NCI-H2227 treated with DMSO at 0.1 percent for 48 hours (cell line): ENCODE results near the gene ACIN1.
"Not testable (repeated sequence)": the region's sequence is repeated elsewhere in the genome, so short reads cannot be mapped to it uniquely, and the experiment has no call there.

Source experiments
- DNase-seq: peaks from one replicate; lab custom pipeline; 2025; lab: John Stamatoyannopoulos, UW

Gene ACIN1

DNA sequence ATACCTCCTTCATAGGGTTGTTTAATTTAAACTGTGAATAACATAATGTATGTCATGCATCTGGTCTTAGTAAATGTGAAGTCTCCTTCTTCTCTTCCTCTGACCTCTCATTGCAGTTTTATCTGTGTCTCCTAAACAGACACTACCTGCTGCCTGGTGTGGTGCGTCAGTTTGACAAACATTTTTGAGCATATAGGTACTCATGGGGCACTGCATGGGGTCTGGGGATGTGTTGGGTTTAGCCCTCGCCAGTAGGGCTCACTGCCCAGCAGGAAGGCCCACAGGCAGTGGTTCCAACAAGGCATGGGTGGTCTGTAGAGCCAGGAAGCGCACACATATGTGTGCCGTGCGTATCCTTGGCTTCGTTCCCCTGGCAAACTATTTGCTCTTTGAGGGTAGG is 27.1 kb upstream of the ACIN1 start:
- DNase-seq, result no peak

DNA sequence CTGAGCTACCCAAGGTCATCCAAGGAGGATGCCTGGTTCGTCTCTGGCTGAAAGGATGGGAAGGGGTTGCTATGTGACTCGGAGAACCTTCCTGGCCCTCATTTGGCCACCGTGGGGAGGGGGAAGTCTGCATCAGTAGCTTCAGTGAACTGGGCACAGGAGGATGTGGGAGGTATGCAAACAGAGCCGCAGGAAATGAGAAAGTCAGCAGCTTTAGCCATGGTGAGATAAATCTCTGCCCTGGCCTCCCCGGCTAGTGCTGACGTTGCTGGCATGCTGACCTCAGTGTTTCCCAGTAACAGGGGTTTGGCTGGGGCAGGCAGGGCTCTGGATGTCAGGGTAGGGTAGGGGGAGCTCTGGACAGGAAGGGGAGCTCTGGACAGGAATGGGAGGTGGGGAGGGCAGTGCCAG is 26.4 kb upstream of the ACIN1 start:
- no peak for DNase-seq

DNA sequence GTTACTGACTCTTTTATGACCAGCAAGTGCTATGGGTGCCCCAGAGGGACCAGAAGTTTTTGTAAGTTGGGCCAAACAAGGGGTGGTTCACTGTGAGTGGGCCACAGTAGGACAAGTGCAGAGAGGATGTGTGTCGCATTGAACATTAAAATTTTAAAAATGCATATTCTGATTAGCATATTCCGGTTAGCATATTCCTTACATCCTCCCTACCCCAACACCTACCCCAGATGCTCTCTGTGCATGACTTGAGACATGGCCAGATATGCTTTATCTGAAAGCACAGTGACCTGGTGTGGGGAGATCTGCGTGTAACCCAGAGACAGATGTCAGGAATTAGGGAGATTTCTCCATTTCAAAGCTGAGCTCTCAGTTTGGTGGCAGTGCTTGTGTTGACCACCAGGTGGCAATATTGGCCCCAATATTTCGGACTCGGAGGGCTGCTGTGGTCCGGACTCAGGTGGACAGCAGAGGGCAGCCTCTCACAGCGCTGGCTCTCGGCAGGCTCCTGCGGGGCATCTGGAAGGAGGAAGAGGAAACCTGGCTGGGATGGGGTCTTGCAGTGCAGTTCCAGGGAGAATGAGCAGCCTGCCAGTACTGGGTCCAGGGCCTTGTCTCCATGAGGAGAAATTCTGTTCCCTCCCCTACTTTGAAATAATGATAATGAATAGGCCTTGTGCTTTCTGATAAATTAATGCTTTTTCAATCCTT is 25.8 kb upstream of the ACIN1 start:
- peak; percentile 83 for DNase-seq

DNA sequence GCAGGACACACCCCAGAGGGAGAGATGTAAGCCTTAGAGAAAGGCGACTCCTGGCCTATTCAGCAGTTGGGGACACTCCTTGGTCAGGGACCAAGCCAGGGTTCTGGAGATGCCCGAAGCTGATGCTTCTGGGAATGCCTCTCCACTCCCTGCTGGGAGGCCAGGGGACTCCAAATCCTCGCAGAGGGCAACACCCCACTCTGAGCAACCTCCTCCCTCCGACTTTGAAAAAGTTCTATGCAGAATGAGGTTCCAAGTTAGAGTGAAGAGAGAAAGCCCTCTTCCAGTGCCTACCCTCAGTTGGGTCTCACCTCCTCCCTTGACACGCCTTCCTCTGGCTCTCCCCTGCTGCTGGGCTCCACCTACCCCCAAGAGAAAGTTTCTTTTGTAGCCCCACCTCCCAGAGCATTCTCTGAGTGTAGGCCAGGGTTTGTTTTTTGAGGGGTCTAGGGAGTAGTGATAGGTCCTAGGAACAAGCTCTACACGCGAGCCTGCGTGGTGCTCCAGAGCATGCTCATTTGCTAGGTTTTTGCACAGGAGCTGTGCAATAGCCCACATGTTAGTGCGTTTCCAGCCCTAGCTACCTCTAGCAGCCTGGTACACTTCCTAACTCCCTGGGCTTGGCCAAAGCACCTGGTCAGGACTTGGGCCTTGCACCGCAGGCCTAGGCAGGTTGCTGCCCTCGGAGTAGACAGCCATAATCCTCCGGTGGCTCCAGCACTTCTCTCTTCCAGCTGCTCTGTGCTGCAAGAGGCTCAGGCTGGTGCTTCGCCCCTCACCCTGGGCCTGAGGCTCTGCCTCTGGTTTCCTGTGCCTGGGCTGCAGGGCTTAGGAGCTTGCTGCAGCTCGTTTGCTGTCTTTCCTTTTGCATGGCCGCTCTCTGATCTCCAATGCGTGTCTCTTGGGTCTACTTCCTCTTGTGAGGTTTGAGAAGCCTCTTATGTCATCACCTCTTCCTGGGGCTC is 24.7 kb upstream of the ACIN1 start:
- no peak for DNase-seq

DNA sequence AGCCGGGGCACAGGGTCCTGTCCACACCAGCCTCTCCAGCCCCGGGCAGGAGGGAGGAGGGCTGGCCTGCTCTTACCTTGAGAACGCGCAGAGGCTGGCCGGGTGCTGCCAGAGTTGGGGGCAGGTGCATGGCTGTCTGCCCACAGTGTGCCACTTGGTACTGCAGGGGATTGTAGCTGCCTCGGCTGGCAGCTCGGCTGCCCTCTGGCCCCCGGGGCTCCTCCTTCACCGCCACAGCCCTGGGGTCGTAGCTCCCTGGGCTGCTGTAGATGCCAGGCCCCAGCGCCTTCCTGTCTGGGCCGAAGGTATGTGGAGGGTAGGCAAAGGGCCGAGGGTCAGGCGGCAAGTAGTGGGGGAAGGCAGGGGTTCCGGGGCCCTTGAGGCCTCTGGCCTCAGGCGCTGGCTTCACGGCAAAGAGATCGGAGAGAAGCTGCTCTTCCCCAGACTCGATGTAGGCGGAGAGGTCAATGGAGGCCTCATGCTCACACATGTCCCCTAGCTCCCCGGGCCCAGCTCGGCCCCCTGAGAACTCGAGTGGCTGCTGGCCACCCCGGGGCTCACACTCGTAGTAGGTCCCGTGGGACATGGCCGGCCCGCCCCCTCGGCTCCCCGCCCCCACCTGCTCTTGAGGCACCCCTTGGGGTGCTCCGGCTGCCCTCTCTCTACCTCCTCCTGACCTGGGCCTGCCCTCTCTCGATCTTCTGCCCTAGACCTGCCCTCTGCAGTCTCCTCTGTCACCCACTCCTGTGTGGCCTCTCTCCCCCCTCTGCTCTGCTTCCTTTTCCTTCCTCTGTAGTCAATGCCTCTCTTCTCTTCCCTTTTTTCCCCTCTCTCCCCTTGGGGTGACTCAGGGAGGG is 23.8 kb upstream of the ACIN1 start, which contains the start of gene CEBPE:
Gene CEBPE (minus strand): TSS at position 750 of the 857 bp plus-strand sequence. CDS start 164 bp downstream, at position 586.
- no peak for DNase-seq

DNA sequence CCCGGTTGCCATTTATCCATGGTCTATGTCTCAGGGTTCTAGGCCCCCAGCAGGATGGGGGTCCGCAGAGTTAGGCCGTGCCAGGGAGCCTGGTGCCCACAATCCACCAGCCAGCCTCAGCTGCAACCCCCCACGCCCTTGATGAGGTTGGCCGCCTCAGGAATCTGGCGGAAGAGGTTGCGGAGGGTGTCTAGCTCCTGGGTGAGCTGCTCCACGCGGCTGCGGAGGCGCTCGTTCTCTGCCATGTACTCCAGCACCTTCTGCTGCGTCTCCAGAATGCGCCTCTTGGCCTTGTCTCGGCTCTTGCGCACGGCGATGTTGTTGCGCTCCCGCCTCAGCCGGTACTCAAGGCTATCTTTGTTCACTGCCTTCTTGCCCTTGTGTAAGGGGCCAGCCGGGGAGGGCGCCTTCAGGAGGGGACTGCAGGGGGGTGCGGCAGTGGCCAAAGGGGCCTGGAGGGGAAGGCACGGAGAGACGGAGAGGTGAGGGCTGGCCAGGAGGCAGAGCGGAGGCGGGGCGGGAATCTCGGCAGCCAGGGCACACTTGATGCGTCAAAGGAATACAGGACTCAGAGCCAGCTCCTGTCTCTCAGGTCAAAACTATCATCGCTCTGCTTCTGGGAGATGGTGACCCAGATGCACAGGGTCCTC is 22.6 kb upstream of the ACIN1 start:
- DNase-seq, result no peak

DNA sequence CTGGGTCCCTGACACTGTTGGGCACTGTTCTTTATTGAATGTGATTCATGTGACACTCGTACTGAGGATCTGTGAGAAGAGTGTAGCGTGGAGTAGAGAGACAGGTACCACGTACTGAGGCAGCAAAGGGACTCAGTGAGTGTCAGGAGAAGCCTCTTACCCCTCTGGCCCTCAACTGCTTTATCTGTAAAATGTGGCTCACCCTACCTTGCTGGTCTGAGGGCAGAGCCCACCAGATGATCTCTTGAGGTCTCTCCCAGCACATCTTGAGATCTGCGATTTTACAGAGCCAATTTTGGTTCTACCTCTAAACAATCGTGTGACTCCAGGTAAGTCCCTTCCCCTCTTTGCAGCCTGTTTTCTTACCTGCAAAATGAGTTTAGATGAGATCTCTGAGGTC is 21.0 kb upstream of the ACIN1 start:
- no peak for DNase-seq

DNA sequence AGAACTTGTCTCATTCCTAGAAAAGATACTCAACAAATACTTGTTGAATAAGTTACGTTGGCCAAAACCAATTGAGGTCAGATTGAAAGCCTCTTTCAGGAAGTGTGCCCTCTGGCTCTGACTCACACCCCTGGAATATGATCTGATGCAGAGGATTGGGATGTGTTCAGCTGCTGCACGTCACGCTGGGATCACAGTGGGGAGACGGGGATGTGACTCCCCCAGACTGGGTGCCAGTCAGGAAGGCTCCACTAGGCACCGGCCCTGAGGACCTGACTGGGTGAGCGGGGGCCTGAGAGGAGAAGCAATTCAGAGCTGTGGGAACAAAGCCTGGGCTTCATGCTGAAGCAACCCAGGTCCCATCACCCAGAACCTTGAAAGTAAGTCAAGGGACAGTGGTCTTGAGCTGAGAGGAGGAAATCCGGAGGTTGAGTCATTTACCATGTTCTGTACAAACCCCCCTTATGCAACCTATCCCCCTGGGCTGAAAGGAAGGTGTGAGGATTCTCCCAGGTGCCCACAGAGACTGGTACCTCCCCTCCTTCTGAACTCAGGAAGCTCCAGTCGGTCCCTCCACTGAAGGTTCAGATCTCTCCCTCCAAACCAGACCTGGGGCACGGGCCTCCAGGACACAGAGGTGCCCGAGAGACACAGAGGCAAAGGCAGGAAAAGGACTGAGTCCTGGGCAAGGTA is 20.2 kb upstream of the ACIN1 start:
- DNase-seq, result no peak

DNA sequence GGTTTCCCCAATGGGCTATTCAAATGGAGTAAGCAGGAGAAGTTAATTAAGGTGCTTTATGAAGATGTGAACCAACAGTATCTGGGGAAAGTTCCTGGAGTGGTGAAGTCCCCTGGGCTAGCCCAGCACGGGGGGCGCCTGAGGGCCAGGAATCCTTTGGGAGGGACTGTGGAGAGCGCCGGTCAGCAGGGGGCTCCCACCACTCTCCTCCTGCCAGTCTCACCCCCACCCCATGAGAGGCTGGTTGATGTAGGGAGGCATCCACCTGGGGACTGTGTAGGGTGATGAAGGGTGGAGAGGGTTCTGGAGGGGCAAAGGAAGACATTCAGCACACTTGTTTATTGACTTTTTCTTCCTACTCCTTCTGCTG is 19.7 kb upstream of the ACIN1 start:
- no peak for DNase-seq

DNA sequence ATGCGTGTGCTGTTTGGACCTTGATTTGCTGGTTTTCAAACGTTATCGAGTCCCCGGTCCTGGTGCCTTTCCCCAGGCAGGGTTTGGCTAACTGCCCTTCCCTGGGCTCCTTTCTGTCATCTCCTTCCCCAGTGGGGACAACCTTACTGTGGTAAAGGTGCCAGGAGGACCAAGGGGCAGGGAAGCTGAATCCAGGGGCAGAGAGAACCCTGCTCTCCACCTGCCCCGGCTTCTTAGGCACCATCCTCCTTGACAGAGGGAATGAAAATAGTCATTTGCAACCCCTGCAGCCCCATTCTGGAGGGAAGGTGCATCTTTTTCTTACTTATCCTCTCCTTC is 19.2 kb upstream of the ACIN1 start:
- no peak for DNase-seq

DNA sequence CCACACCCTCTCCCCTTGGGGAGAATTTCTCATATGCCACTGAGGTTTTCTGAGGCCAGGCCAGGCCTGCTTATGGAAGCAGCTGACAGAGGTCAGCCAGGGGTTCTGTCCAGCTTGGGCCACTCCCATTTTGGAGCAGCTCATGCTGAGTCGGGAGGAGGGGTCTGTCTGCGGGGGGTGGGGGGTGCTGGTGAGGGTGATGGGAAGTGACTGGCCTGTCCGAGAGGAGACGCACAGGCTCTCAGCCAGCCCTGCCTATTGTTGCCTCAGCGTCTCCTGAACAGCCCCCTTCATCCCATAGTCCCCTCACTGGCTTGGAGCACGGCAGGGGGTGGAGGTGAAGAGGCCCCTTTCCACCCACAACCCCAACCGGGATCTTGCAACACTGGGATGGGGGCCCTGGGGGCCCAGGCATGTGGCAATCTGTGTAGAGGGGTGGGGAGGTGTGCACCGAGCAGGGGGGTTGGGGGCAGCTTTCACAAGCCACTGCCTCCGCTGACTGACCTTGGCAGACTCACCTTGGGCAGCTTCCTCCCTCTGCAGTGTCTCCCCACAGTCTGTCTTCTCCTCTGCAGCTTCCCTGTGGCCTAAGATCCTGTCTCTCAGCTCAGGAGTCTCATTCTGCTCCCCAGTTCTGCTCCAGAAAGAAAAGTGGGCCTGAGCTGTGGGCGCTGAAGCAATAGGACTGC is 18.6 kb upstream of the ACIN1 start:
- no peak for DNase-seq

DNA sequence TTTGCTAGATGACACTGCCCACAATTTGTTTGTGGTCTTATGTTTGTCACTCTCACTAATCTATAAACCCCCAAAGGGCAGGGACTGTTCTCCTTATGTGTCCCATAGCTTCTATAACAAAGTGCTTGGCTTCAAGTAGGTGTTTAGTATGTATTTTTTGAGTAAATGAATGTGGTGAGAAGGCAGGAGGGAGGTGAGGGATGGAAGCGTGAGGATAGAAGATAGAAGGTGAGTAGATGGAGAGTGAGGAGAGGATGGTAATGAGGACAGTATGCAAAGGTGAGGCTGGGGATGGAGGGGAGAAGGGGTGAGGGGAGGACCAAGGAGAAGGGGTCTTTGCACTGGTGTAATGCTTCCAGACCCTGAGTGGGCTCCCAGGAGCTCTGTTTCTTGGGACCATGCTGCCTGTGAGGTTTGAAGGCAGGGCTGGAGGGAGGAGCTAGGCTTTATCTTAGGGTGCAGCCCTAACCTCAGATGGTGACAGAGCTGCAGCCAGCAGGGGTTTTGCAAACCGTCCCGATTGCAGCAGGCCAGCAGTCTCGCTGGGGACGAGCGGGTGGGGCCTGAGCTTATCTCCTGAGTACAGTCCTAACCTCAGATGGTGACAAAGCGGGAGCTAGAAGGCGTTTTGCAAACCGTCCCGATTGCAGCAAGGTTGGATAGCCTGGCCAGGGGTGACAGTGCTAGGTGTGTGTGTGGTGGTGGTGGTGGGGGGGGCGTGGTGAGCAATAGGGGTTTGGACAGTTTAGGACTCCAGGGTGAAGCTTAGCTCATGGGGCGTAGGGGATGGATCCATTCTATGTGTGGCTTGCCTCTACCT is 17.6 kb upstream of the ACIN1 start:
- DNase-seq, result no peak

DNA sequence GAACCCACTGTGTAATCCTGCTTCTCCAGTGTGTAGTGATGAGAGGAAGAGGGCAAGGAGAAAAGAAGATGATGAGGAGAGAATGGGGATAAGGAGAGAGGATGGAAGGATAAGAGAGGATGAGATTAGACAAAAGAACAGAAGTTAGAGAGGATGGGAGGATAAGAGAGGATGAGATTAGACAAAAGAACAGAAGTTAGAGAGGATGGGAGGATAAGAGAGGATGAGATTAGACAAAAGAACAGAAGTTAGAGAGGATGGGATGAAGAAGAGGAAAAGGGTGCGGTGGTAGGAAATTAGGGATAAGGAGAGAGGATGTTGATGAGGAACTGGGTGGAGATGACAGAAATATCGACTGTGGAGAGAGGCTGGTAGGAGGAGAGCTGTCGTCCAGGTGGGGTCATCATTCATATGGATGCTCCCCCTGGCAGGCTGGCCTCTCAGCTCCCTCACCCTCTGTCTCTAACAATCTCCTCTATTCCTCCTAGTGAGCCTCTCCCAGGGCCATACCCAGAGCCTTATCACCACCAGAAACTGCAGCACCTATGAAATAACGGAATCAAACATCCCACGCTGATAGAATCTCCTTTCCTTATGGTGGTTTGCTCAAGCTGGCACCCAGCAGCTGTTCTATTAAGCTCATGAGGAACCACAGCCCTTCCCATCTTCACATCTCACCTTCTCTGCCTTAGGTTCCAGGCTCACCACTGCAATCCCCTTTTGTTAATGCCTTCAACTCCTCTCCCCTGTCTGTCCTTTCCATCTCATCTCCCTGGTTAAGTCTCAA is 15.8 kb upstream of the ACIN1 start:
- DNase-seq, result no peak

DNA sequence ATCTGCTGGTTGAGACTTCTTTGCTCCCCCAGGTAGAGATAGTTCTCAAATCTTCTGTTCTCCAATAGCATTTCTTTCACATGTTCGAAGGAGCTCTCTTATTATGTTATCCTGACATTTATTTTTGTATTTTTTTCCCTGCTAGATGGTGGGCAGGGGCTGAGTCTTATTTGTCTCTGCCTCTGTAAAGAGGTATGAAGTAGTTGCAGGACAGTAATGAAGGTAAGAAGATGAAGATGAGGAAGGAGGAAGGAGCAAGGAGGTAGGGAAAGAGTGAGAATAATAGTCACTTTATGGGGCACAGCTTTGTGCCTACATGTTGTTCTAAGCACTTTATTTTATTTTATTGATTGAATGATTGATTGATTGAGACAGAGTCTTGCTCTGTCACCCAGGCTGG is 14.8 kb upstream of the ACIN1 start:
- no peak for DNase-seq

DNA sequence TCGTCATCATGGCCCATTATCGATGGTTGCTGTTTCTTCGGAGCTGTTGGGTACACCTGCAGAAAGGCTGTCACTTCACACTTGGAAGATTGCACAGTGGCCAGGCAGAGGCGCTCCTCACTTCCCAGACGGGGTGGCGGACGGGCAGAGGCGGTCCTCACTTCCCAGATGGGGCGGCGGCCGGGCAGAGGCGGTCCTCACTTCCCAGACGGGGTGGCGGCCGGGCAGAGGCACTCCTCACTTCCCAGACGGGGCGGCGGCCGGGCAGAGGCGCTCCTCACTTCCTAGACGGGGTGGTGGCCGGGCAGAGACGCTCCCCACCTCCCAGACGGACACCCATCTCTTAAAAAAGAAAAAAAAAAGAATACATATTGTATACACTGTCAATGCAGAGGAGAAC is 13.2 kb upstream of the ACIN1 start:
- DNase-seq, result not testable (repeated sequence)

DNA sequence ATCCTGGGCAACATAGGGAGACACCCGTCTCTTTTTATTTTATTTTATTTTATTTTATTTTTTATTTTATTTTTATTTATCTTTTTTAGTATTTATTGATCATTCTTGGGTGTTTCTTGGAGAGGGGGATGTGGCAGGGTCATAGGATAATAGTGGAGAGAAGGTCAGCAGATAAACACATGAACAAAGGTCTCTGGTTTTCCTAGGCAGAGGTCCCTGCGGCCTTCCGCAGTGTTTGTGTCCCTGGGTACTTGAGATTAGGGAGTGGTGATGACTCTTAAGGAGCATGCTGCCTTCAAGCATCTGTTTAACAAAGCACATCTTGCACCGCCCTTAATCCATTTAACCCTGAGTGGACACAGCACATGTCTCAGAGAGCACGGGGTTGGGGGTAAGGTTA is 12.7 kb upstream of the ACIN1 start:
- DNase-seq, result not testable (repeated sequence)

DNA sequence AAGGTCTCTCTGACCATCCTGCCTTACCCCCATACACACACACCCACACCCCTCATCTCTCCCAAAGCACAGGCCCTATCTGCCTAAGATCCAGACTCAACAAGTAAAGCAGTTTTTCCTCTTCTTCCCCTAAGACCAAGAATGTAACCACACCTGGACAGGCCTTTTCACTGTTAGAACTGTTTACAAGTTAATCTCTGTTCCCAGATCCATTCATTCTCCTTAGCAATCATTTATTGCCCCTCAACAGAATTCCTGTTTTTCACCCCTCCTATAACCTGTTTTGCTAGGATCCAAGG is 11.8 kb upstream of the ACIN1 start:
- no peak for DNase-seq

DNA sequence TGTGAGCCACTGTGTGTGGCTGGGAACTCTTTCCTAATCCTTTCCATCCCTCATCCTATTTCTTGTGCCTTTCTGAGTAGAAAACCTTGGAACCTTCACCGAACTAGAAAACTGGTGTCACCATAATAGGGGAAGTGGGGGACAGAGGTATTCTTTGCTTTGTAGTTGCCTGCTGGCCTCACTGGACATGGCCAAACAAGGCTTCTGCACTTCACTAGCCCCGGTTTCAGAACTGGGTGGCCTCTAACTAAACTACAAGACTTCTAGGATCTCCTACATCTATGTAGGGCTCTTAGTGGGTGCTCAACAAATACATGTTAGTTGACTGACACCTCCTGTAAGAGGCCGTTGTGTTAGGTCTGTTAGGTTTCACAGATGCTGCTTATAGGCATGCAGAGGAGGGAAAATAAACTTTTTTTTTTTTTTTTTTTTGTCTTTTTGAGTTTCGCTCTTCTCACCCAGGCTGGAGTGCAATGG is 10.4 kb upstream of the ACIN1 start:
- DNase-seq, result no peak
